Retinal pigment epithelial cell (primary cell): ENCODE results near the gene SETD1A.
A peak's percentile ranks its signal among the peaks of the same experiment; 100 is the strongest.
"Not testable (repeated sequence)": the region's sequence is repeated elsewhere in the genome, so short reads cannot be mapped to it uniquely, and the experiment has no call there.

Source experiments
- DNase-seq: peaks from one replicate; pipeline ENCODE4 v3.0.0-alpha.2; 2010; ENCODE audit warnings: low read depth
- H3K4me3 ChIP-seq: 2 replicates; pipeline ENCODE4 v1.5.1; 2011; ENCODE audit warnings: mild to moderate bottlenecking, low read length, control low read depth, moderate library complexity
- CTCF ChIP-seq: conservative IDR thresholded peaks from 2 replicates; pipeline ENCODE4 v1.5.1; 2011; ENCODE audit warnings: low read depth, low read length, control low read depth, inconsistent platforms

SETD1A gene

GRCh38 chr16:30930160-30930571, 27.4 kb upstream of the SETD1A start:
- no peak for TF ChIP-seq CTCF
- H3K4me3 ChIP-seq = no peak overlapping the region
- DNase-seq = no peak

GRCh38 chr16:30931068-30931650, 26.4 kb upstream of the SETD1A start:
- DNase-seq = no peak
- no peak overlapping the region for H3K4me3 ChIP-seq
- TF ChIP-seq CTCF = no peak

GRCh38 chr16:30934827-30935557, 22.6 kb upstream of the SETD1A start:
- no peak overlapping the region for H3K4me3 ChIP-seq
- peak; percentile 71 for TF ChIP-seq CTCF
- no peak for DNase-seq

GRCh38 chr16:30937692-30938091, 19.9 kb upstream of the SETD1A start:
- DNase-seq = no peak
- no peak for TF ChIP-seq CTCF
- H3K4me3 ChIP-seq = no peak overlapping the region

- DNase-seq, H3K4me3 ChIP-seq: not testable (repeated sequence)
Measured at GRCh38 chr16:30939571-30939970, 18.0 kb upstream of the SETD1A start.

- H3K4me3 ChIP-seq = no peak overlapping the region
- no peak for DNase-seq
- peak; percentile 94 for TF ChIP-seq CTCF
Measured at GRCh38 chr16:30941600-30942425, 15.7 kb upstream of the SETD1A start.

- no peak for TF ChIP-seq CTCF
- H3K4me3 ChIP-seq = no peak overlapping the region
- no peak for DNase-seq
Measured at GRCh38 chr16:30942426-30942806, 15.1 kb upstream of the SETD1A start.
